Parathyroid adenoma (tissue), 2 donors: Measurements from ENCODE around the gene DAPK2.

Experiments
- H2AFZ ChIP-seq: fragments of 300-600 bp; sonication (generic); one replicate; pipeline ENCODE4 v1.7.0; 2017; ENCODE audit warnings: antibody characterized with exemption, mild to moderate bottlenecking
- H3K27ac ChIP-seq: fragments of 300-600 bp; sonication (generic); one replicate; pipeline ENCODE4 v1.7.0; 2017
- H3K27me3 ChIP-seq: fragments of 300-600 bp; sonication (generic); one replicate; pipeline ENCODE4 v1.7.0; 2017; ENCODE audit warnings: low read length; ENCODE audit not compliant: control insufficient read depth, insufficient read depth
- H3K36me3 ChIP-seq: fragments of 300-600 bp; sonication (generic); one replicate; pipeline ENCODE4 v1.7.0; 2017; ENCODE audit warnings: low read length; ENCODE audit not compliant: control insufficient read depth, insufficient read depth
- H3K4me1 ChIP-seq: fragments of 300-600 bp; sonication (generic); one replicate; pipeline ENCODE4 v1.7.0; 2017; ENCODE audit warnings: control low read depth
- H3K4me2 ChIP-seq: fragments of 300-600 bp; sonication (generic); one replicate; pipeline ENCODE4 v1.7.0; 2017; ENCODE audit warnings: low read length
- H3K4me3 ChIP-seq: fragments of 300-600 bp; sonication (generic); one replicate; pipeline ENCODE4 v1.7.0; 2017; ENCODE audit warnings: low read depth, low read length
- H3K79me2 ChIP-seq: fragments of 300-600 bp; sonication (generic); one replicate; pipeline ENCODE4 v1.7.0; 2017; ENCODE audit warnings: control low read depth
- H3K9ac ChIP-seq: fragments of 300-600 bp; sonication (generic); one replicate; pipeline ENCODE4 v1.7.0; 2017; ENCODE audit warnings: mild to moderate bottlenecking
- H3K9me3 ChIP-seq: fragments of 300-600 bp; sonication (generic); one replicate; pipeline ENCODE4 v1.7.0; 2017; ENCODE audit warnings: low read length; ENCODE audit not compliant: control insufficient read depth
- CTCF ChIP-seq: fragments of 300-600 bp; sonication (generic); IDR thresholded peaks from one replicate; pipeline ENCODE4 v1.7.0; 2017; ENCODE audit warnings: antibody characterized with exemption, mild to moderate bottlenecking
- donor health status: primary hyperparathyroidism.

The DAPK2 gene

GRCh38 chr15:63986185-63986680, 60.1 kb downstream of the DAPK2 start:
- Histone ChIP-seq H3K4me3 (no peak overlapping the region), H3K4me2 (no peak overlapping the region), H3K9me3 (no peaks in the 10 kb centered on the region), H3K27ac (no peak overlapping the region), H3K9ac (no peak overlapping the region), H3K4me1 (no peaks in the 10 kb centered on the region), H3K79me2 (no peaks in the 10 kb centered on the region), H2AFZ (no peak overlapping the region), H3K27me3 (no peaks in the 10 kb centered on the region), H3K36me3 (no peaks in the 10 kb centered on the region)
- TF ChIP-seq CTCF, result no peak

GRCh38 chr15:63985221-63986184, 60.8 kb downstream of the DAPK2 start:
- Histone ChIP-seq H3K36me3 (no peaks in the 10 kb centered on the region), H3K27ac (no peak overlapping the region), H3K4me3 (no peak overlapping the region), H3K27me3 (no peaks in the 10 kb centered on the region), H3K9ac (no peak overlapping the region), H3K4me2 (no peak overlapping the region), H3K4me1 (no peaks in the 10 kb centered on the region), H3K9me3 (no peaks in the 10 kb centered on the region), H2AFZ (no peak overlapping the region), H3K79me2 (no peaks in the 10 kb centered on the region)
- TF ChIP-seq CTCF, result no peak

- no peaks in the 10 kb centered on the region for H3K79me2 ChIP-seq
- H3K27ac ChIP-seq, result no peak overlapping the region
- no peaks in the 10 kb centered on the region for H3K4me1 ChIP-seq
- no peaks in the 10 kb centered on the region for H3K36me3 ChIP-seq
- H3K9ac ChIP-seq, result no peak overlapping the region
- H3K4me2 ChIP-seq, result no peak overlapping the region
- no peaks in the 10 kb centered on the region for H3K9me3 ChIP-seq
- no peak overlapping the region for H3K4me3 ChIP-seq
- H3K27me3 ChIP-seq, result no peaks in the 10 kb centered on the region
- H2AFZ ChIP-seq, result no peak overlapping the region
- TF ChIP-seq CTCF, result no peak
Measured at GRCh38 chr15:63984331-63984730, 62.0 kb downstream of the DAPK2 start.

- H3K9me3 ChIP-seq, result no peaks in the 10 kb centered on the region
- no peaks in the 10 kb centered on the region for H3K27me3 ChIP-seq
- H3K4me2 ChIP-seq, result no peak overlapping the region
- H2AFZ ChIP-seq, result no peak overlapping the region
- H3K4me3 ChIP-seq, result no peak overlapping the region
- no peaks in the 10 kb centered on the region for H3K4me1 ChIP-seq
- H3K27ac ChIP-seq, result no peak overlapping the region
- H3K9ac ChIP-seq, result no peak overlapping the region
- H3K79me2 ChIP-seq, result no peaks in the 10 kb centered on the region
- TF ChIP-seq CTCF, result no peak
- no peaks in the 10 kb centered on the region for H3K36me3 ChIP-seq
Measured at GRCh38 chr15:63983061-63983711, 63.1 kb downstream of the DAPK2 start.
